GM12878 (cell line): ENCODE data around the gene CCIN. TPM values are rescaled to one million over a fixed set of nuclear protein-coding genes. Genes with fewer than 3 reads are reported as not detected.

ENCODE experiments used
- ATAC-seq: fragments of 200-7000 bp; cut with Tn5 transposase; 3 replicates; pipeline ENCODE4 v1.9.1; 2020; ENCODE audit warnings: mild to moderate bottlenecking, moderate library complexity
- BruUV-seq: library from RNA; stranded (reverse); fragments of 400-500 nt; replicated peaks from 2 replicates; lab custom pipeline; 2021; lab: Mats Ljungman, UMichigan
- CTCF ChIA-PET: fragments of 300-600 bp; sonication (Branson Sonifier 250); formaldehyde crosslinking; extraction: SDS; loops from one replicate; lab custom pipeline; 2021; ENCODE audit warnings: inconsistent platforms; lab: Yijun Ruan, JAX
- POLR2A ChIA-PET: fragments of 350-600 bp; formaldehyde crosslinking; extraction: SDS; loops from one replicate; lab custom pipeline; 2021; ENCODE audit warnings: inconsistent platforms; lab: Charles Lee
- RAD21 ChIA-PET: fragments of 300-600 bp; sonication (Branson Sonifier 250); formaldehyde crosslinking; loops from one replicate; lab custom pipeline; 2023; ENCODE audit warnings: antibody characterized with exemption; ENCODE audit not compliant: unreplicated experiment; lab: Charles Lee
- SMC1A ChIA-PET: fragments of 300-600 bp; sonication (Branson Sonifier 250); formaldehyde crosslinking; loops from one replicate; lab custom pipeline; 2023; ENCODE audit not compliant: unreplicated experiment, uncharacterized antibody; lab: Charles Lee
- DNase-seq: peaks from one replicate; pipeline ENCODE4 v3.0.0-alpha.2; 2011; ENCODE audit warnings: low read depth, low spot score
- FAIRE-seq: peaks from 3 replicates; lab custom pipeline; 2011; peaks lifted over from hg19 to GRCh38; lab: Jason Lieb, UNC
- H2AFZ ChIP-seq: 2 replicates; pipeline ENCODE4 v1.6.0; 2011; ENCODE audit warnings: low read depth, low read length, control low read depth; ENCODE audit not compliant: control insufficient read depth
- H3K27ac ChIP-seq: 2 replicates; pipeline ENCODE4 v1.5.1; 2011; ENCODE audit warnings: control low read depth; ENCODE audit not compliant: control insufficient read depth, insufficient read depth
- H3K27me3 ChIP-seq, 2 experiments: replicated peaks in 1 of 2; 2 replicates each; pipeline versions ENCODE4 v1.6.0 to v1.6.1; 2011; ENCODE audit warnings: low read length in 1 of 2; ENCODE audit not compliant: control insufficient read depth in 2 of 2, insufficient read depth in 2 of 2
- H3K36me3 ChIP-seq, 2 experiments: 2 replicates each; pipeline ENCODE4 v1.5.1; 2011; ENCODE audit warnings: low read length in 1 of 2; ENCODE audit not compliant: control insufficient read depth in 2 of 2, insufficient read depth in 2 of 2
- H3K4me1 ChIP-seq: 2 replicates; pipeline ENCODE4 v1.6.1; 2011; ENCODE audit warnings: mild to moderate bottlenecking, low read length, moderate library complexity, mixed read lengths; ENCODE audit not compliant: control insufficient read depth, insufficient read depth
- H3K4me2 ChIP-seq: 2 replicates; pipeline ENCODE4 v1.6.0; 2011; ENCODE audit warnings: control low read depth; ENCODE audit not compliant: control insufficient read depth, insufficient read depth
- H3K4me3 ChIP-seq: fragments of 200-600 bp; sonication (generic); 2 replicates; pipeline ENCODE4 v1.5.1; 2016
- H3K79me2 ChIP-seq: 2 replicates; pipeline ENCODE4 v1.6.0; 2011; ENCODE audit warnings: low read length; ENCODE audit not compliant: control insufficient read depth, insufficient read depth
- H3K9ac ChIP-seq: 2 replicates; pipeline ENCODE4 v1.8.0; 2011; ENCODE audit warnings: low read length, control low read depth, mixed read lengths; ENCODE audit not compliant: control insufficient read depth, insufficient read depth
- H3K9me3 ChIP-seq: replicated peaks from 3 replicates; pipeline ENCODE4 v1.5.1; 2011; ENCODE audit warnings: mild to moderate bottlenecking, low read length; ENCODE audit not compliant: control insufficient read depth, insufficient read depth
- H4K20me1 ChIP-seq: 2 replicates; pipeline ENCODE4 v1.6.0; 2011; ENCODE audit not compliant: control insufficient read depth, insufficient read depth
- BACH1 ChIP-seq: fragments of 450-650 bp; IDR thresholded peaks from 2 replicates; pipeline ENCODE4 v1.6.1; 2017; ENCODE audit warnings: mild to moderate bottlenecking, borderline replicate concordance
- BRCA1 ChIP-seq: IDR thresholded peaks from 2 replicates; pipeline ENCODE4 v1.6.1; 2011; ENCODE audit warnings: low read depth, low read length, improper control_type of control experiment
- CEBPZ ChIP-seq: fragments of 150-350 bp; IDR thresholded peaks from 2 replicates; pipeline ENCODE4 v1.6.1; 2016; ENCODE audit warnings: low read depth, low read length
- KDM1A ChIP-seq: fragments of 200-600 bp; sonication (generic); IDR thresholded peaks from 2 replicates; pipeline ENCODE4 v1.6.1; 2016; ENCODE audit warnings: borderline replicate concordance
- MYC ChIP-seq: IDR thresholded peaks from 2 replicates; pipeline ENCODE4 v1.6.1; 2011; ENCODE audit warnings: mild to moderate bottlenecking, low read length, moderate library complexity, inconsistent platforms; ENCODE audit not compliant: insufficient read depth, insufficient replicate concordance, insufficient read length, severe bottlenecking
- NRF1 ChIP-seq: conservative IDR thresholded peaks from 2 replicates; pipeline ENCODE4 v1.6.1; 2011; ENCODE audit warnings: mild to moderate bottlenecking, low read depth, low read length, improper control_type of control experiment
- PAX8 ChIP-seq: fragments of 450-650 bp; IDR thresholded peaks from 2 replicates; pipeline ENCODE4 v1.6.1; 2017; ENCODE audit warnings: mild to moderate bottlenecking, moderate library complexity
- PRDM15 ChIP-seq: fragments of 450-650 bp; formaldehyde crosslinking; IDR thresholded peaks from 2 replicates; pipeline ENCODE4 v1.4.0; 2020; ENCODE audit warnings: mild to moderate bottlenecking, moderate library complexity
- SIN3A ChIP-seq: IDR thresholded peaks from 2 replicates; pipeline ENCODE4 v1.6.1; 2012; ENCODE audit warnings: low read depth, low read length, improper control_type of control experiment
- SUPT20H ChIP-seq: IDR thresholded peaks from 2 replicates; pipeline ENCODE4 v1.6.1; 2011; ENCODE audit warnings: low read depth, mild to moderate bottlenecking, low read length, moderate library complexity, borderline replicate concordance; ENCODE audit not compliant: control insufficient read depth
- TARDBP ChIP-seq: IDR thresholded peaks from 2 replicates; pipeline ENCODE4 v1.6.1; 2016; ENCODE audit warnings: borderline replicate concordance
- TBL1XR1 ChIP-seq: IDR thresholded peaks from 2 replicates; pipeline ENCODE4 v1.6.1; 2012; ENCODE audit warnings: low read depth, low read length, improper control_type of control experiment
- ZBTB4 ChIP-seq: fragments of 450-650 bp; formaldehyde crosslinking; IDR thresholded peaks from 2 replicates; pipeline ENCODE4 v1.4.0; 2022; ENCODE audit warnings: mild to moderate bottlenecking, moderate library complexity
- WGBS: methylation state at CpG from one replicate; pipeline ENCODE4 v1.1.6; 2016; ENCODE audit warnings: low lambda C conversion rate; ENCODE audit not compliant: insufficient replicate concordance, insufficient coverage; ENCODE audit errors: missing lambda C conversion rate; 5-methylcytosine and 5-hydroxymethylcytosine counted together
- in situ Hi-C: fragments of 300-500 bp; cut with MboI; formaldehyde crosslinking; loops from 9 replicates; pipeline ENCODE4 v1.14.3; 2018; ENCODE audit warnings: mixed read lengths
- intact Hi-C: fragments of 100-400 bp; cut with micrococcal nuclease; formaldehyde crosslinking; loops from one replicate; pipeline ENCODE4 v1.14.2; 2022; ENCODE audit not compliant: unreplicated experiment
- polyA plus RNA-seq, 11 experiments: library from polyadenylated mRNA; depleted of rRNA in 4 of 11; unstranded in 6 of 11; stranded (reverse) in 5 of 11; fragments of >200 nt; fragmentation: Nextera tagmentation in 4 of 11; fragmentation: Illumina TruSeq in 1 of 11; extraction: Ambion mirVana in 4 of 11; extraction: Trizol in 1 of 11; gene quantifications; 1 replicate in 1 of 11; 2 replicates in 10 of 11; pipeline versions ENCODE4 v1.2.1 to v1.2.3, GENCODE V29; 2011 to 2016; ENCODE audit warnings: inconsistent platforms in 2 of 11, missing spikeins in 2 of 11, low read depth in 1 of 11
- total RNA-seq, 4 experiments: library from RNA; depleted of rRNA in 3 of 4; stranded (reverse); fragments of >200 nt in 3 of 4; fragmentation: Illumina TruSeq in 1 of 4; extraction: Trizol in 1 of 4; gene quantifications; 2 replicates each; pipeline versions ENCODE4 v1.2.1 to v1.2.3, GENCODE V29; 2013 to 2021

CCIN gene
- total and polyA plus RNA-seq, 10 of the 15 experiments (the other 5 are each of a cell fraction or from before 2014, with no cell fraction given): not detected

- no peak for TF ChIP-seq PRDM15 (CRISPR knock-in tag)
Observed at GRCh38 chr9:36169708-36170107, 520 bp downstream of the CCIN start (continued).

- ChIA-PET SMC1A (interaction anchor here (9.1 kb wide), 1 partner anchor 68 kb away, joined by 134 read pairs; no protein-coding TSS in a partner anchor), POLR2A (no interaction called here), RAD21 (no interaction called here), CTCF (interaction anchor here (4.3 kb wide), 1 partner anchor 68 kb away, joined by 19 read pairs; no protein-coding TSS in a partner anchor)
- H3K9ac ChIP-seq: no peak overlapping the region
- no peaks in the 10 kb centered on the region for H3K36me3 ChIP-seq
- H4K20me1 ChIP-seq: no peaks in the 10 kb centered on the region
- H3K27me3 ChIP-seq: no peaks in the 10 kb centered on the region; a peak in 2 of 4 replicates
- DNase-seq (no peak), FAIRE-seq (no peak), ATAC-seq (no peak)
- 59% methylated on average over 13 of the region's 13 CpGs for WGBS
- H3K27ac ChIP-seq: no peak overlapping the region
- H3K4me2 ChIP-seq: no peak overlapping the region
- H3K4me1 ChIP-seq: peaks cover 3% of the 10 kb centered on the region; the same call in 1 of the 2 replicates
- no peaks in the 10 kb centered on the region for H3K9me3 ChIP-seq
- no TSS peak for BruUV-seq
- H2AFZ ChIP-seq: no peak overlapping the region
- in situ Hi-C loops (no loop called here), intact Hi-C loops (no loop called here)
- H3K79me2 ChIP-seq: no peaks in the 10 kb centered on the region
- no peak overlapping the region for H3K4me3 ChIP-seq
- TF ChIP-seq TBL1XR1 (no peak), PAX8 (no peak), KDM1A (no peak), BRCA1 (no peak), TARDBP (no peak), CEBPZ (no peak), NRF1 (no peak), BACH1 (no peak), ZBTB4 (CRISPR knock-in tag) (no peak), SUPT20H (no peak), SIN3A (no peak), MYC (no peak)
Observed at GRCh38 chr9:36170531-36170930, 1.3 kb downstream of the CCIN start.
